ENCODE results near the gene TMX3. TPM values are rescaled to one million over a fixed set of nuclear protein-coding genes. Genes with fewer than 3 reads are reported as not detected.
A peak's percentile ranks its signal among the peaks of the same experiment; 100 is the strongest.

Gene TMX3
- total RNA-seq: 10 to 100 TPM; 17.8 to 25.3 (median 19.4) TPM
- polyA plus RNA-seq: 10 to 100 TPM in 2 of 3 donors, 1 to 10 TPM in 1; 8.5 to 24.4 (median 14.5) TPM
- long read RNA-seq, donor 1, full-length matches to known transcripts: 24 of 36 reads
- long read RNA-seq, donor 1, partial matches to known transcripts: 0 of 36 reads
- long read RNA-seq, donor 1, other reads (novel, unspliced or antisense): 12 of 36 reads
- long read RNA-seq, donor 2, full-length matches to known transcripts: 39 of 46 reads
- long read RNA-seq, donor 2, partial matches to known transcripts: 0 of 46 reads
- long read RNA-seq, donor 2, other reads (novel, unspliced or antisense): 7 of 46 reads

DNA sequence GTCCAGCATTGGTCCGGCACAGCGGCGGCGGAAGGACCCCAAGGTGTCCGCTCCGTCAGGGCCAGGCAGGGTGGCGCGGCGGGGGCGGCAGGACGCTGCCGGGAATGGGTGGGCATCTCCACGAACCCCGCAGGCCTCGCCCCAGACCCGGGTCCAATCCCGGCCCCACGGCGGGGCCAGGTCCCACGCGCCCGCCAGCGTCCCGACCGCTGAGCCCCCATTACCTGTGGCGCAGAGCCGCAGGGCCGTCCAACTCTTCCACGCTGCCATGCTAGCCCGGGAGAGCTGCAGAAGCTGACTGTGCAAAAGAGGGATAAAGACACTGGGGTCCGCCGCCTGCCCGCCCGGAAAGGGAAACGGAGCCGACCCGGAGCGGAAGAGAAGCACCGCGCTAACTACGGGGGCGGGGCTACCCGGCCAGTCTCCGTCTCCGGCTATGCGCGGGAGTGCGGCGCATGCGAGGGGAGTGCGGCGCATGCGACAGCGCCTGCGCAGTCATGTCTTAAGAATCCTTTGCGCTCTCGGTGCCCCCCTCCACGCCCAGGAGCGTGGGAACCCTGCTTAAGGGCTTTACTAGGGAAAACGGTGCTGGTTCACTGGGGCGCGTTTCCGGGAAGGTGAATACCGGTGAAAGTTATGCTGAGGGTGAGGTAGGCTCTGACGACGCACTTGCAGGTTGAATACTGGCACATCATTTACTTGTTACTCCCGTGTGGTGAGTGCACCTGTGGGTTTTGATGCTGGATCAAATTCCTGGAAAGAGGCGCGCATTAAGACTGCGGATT is at the start of gene TMX3:
TMX3 (minus strand) TSS at position 397 of the 785 bp plus-strand sequence; CDS start at position 270, 127 bp downstream.
- Histone ChIP-seq H3K4me3 (peak within 1 kb of the TSS; percentile 84), H3K36me3 (ENCODE audit: insufficient read depth in 1 of 2, low read depth in 1 of 2) (peaks cover 6 to 30% of the 10 kb centered on the region in 2 donors), H3K27ac (peak within 1 kb of the TSS; percentile 78), H3K27me3 (ENCODE audit: insufficient read depth in 3 of 3, low read length in 2 of 3) (no peaks in the 10 kb centered on the region), H3K9me3 (no peaks in the 10 kb centered on the region), H3K4me1 (no peaks in the 10 kb centered on the region)
- no peak for TF ChIP-seq CTCF (IDR thresholded peaks at IDR 0.05)
- WGBS, 3 donors: 0% methylated on average over 63 to 70 of the region's 70 CpGs
- DNase-seq (peak; percentile 93 to 94), ATAC-seq (peak; percentile 97 to 100 (median 100))
- intact Hi-C loops (cut with DNase I): no loop called here

DNA sequence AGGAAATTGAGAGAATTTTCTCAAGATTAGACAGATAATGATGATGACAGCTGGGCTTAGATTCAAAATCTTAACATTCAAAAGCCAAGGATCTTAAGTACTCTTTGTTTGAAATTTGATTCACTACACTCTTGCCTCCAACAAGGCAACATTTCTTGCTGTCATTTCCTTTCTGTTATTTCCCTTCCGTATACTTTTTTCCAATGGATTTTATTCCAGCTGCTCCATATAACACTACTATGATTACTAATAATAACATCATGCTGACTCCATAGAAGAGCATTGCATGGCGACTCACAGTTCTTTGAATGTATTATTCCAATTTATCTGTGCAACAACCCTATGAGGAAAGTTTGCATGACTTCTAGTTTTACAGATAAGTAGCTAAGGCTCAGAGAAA is 49.1 kb upstream of the TMX3 start:
- Histone ChIP-seq H3K27ac (no peak overlapping the region), H3K9me3 (peaks cover 5% of the 10 kb centered on the region), H3K4me3 (no peak overlapping the region), H3K4me1 (no peaks in the 10 kb centered on the region), H3K36me3 (ENCODE audit: insufficient read depth in 1 of 2, low read depth in 1 of 2) (no peaks in the 10 kb centered on the region), H3K27me3 (ENCODE audit: insufficient read depth in 3 of 3, low read length in 2 of 3) (no peaks in the 10 kb centered on the region)
- intact Hi-C loops (cut with DNase I): no loop called here
- no peak for TF ChIP-seq CTCF (IDR thresholded peaks at IDR 0.05)
- 69 to 81% (median 74%) methylated on average over 2 of the region's 2 CpGs for WGBS, 3 donors
- no peak for DNase-seq
- ATAC-seq: no peak

GRCh38 chr18:68763083-68763482 is 48.2 kb upstream of the TMX3 start:
- no peak for TF ChIP-seq CTCF (IDR thresholded peaks at IDR 0.05)

GRCh38 chr18:68759308-68759707 is 44.4 kb upstream of the TMX3 start:
- no peak for ATAC-seq

More at GRCh38 chr18:68763083-68763482, 48.2 kb upstream of the TMX3 start:
- no peaks in the 10 kb centered on the region for H3K27me3 ChIP-seq (ENCODE audit: insufficient read depth in 3 of 3, low read length in 2 of 3)
- peaks cover 5% of the 10 kb centered on the region for H3K9me3 ChIP-seq
- no peaks in the 10 kb centered on the region for H3K36me3 ChIP-seq (ENCODE audit: insufficient read depth in 1 of 2, low read depth in 1 of 2)
- WGBS, 3 donors: 48 to 54% (median 50%) methylated on average over 2 of the region's 2 CpGs
- no peak for ATAC-seq
- no peaks in the 10 kb centered on the region for H3K4me1 ChIP-seq
- no peak for DNase-seq
- no peak overlapping the region for H3K4me3 ChIP-seq
- no peak overlapping the region for H3K27ac ChIP-seq
- intact Hi-C loops (cut with DNase I): no loop called here

More at GRCh38 chr18:68759308-68759707, 44.4 kb upstream of the TMX3 start:
- no peaks in the 10 kb centered on the region for H3K36me3 ChIP-seq (ENCODE audit: insufficient read depth in 1 of 2, low read depth in 1 of 2)
- H3K4me1 ChIP-seq: no peaks in the 10 kb centered on the region
- no peak for TF ChIP-seq CTCF (IDR thresholded peaks at IDR 0.05)
- no peak overlapping the region for H3K4me3 ChIP-seq
- intact Hi-C loops (cut with DNase I): no loop called here
- H3K27me3 ChIP-seq (ENCODE audit: insufficient read depth in 3 of 3, low read length in 2 of 3): no peaks in the 10 kb centered on the region
- no peak overlapping the region for H3K27ac ChIP-seq
- WGBS, 3 donors: 92 to 93% (median 92%) methylated on average over 2 of the region's 2 CpGs
- H3K9me3 ChIP-seq: peaks cover 5% of the 10 kb centered on the region
- DNase-seq: no peak

Data from psoas muscle (tissue), 8 donors.